ENCODE data around the gene MID1IP1. TPM values are rescaled to one million over a fixed set of nuclear protein-coding genes. Genes with fewer than 3 reads are reported as not detected.
A peak's percentile ranks its signal among the peaks of the same experiment; 100 is the strongest.

MID1IP1 gene
- total RNA-seq, 1 experiment from 2014 or later = 232 TPM

- Histone ChIP-seq H3K4me3 (ENCODE audit: insufficient read depth, low read depth, low read length) (peak overlapping the region; percentile 91), H3K27me3 (ENCODE audit: control insufficient read depth, insufficient read depth, low read length) (no peaks in the 10 kb centered on the region), H3K36me3 (replicated peaks; ENCODE audit: control insufficient read depth, insufficient read depth, low read length) (peaks cover 13% of the 10 kb centered on the region)
- DNase-seq = peak; percentile 39
Observed at GRCh38 chrX:38804682-38805431, 3.6 kb downstream of the MID1IP1 start.

- peak; percentile 62 for DNase-seq
- Histone ChIP-seq H3K36me3 (replicated peaks; ENCODE audit: control insufficient read depth, insufficient read depth, low read length) (peaks cover 13% of the 10 kb centered on the region), H3K27me3 (ENCODE audit: control insufficient read depth, insufficient read depth, low read length) (no peaks in the 10 kb centered on the region), H3K4me3 (ENCODE audit: insufficient read depth, low read depth, low read length) (peak overlapping the region; percentile 91)
Observed at GRCh38 chrX:38805432-38806389, 4.5 kb downstream of the MID1IP1 start.

DNA sequence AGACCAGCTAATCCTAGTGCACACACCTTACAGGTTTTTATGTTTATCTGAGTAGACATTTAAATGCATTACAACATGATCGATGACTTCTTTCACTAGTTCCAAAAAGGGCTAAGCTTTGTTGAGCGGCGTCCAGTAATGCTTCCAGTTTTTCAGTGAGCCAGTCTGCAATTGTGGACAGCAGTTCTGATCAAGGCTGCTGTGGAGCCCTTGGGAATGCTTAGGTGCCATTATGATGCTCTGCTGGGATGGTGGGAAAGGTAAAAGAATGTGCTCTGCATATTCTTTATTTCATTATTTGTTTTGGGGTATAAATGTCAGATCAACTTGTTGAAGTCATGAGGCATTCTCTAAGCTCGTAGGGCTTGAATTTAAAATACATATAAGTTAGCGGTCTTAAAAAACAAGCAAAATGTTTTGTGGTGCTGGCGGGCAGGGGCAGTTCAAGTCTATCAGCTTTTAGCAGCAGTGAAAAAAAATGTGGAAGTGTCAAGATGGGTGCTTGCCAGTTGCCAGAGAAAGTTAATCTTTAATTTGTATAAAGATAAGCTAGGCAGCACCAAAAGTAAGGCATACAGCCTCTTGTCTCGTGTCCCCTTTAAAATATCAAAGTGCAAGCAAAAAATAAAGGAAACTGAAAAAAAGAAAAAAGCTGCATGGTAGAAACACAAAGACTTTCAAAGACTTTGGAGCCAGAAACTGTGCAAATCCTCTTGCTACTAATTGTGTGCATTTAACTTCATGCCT is 5.8 kb downstream of the MID1IP1 start:
- no peak for DNase-seq
- Histone ChIP-seq H3K36me3 (replicated peaks; ENCODE audit: control insufficient read depth, insufficient read depth, low read length) (peaks cover 13% of the 10 kb centered on the region), H3K4me3 (ENCODE audit: insufficient read depth, low read depth, low read length) (peak overlapping the region; percentile 91)

GRCh38 chrX:38807873-38808272 is 6.6 kb downstream of the MID1IP1 start:
- Histone ChIP-seq H3K27me3 (ENCODE audit: control insufficient read depth, insufficient read depth, low read length) (no peaks in the 10 kb centered on the region), H3K36me3 (replicated peaks; ENCODE audit: control insufficient read depth, insufficient read depth, low read length) (peaks cover 13% of the 10 kb centered on the region), H3K4me3 (ENCODE audit: insufficient read depth, low read depth, low read length) (no peak overlapping the region)
- no peak for DNase-seq

More for the DNA sequence above, 5.8 kb downstream of the MID1IP1 start:
- H3K27me3 ChIP-seq (ENCODE audit: control insufficient read depth, insufficient read depth, low read length) = no peaks in the 10 kb centered on the region

DNA sequence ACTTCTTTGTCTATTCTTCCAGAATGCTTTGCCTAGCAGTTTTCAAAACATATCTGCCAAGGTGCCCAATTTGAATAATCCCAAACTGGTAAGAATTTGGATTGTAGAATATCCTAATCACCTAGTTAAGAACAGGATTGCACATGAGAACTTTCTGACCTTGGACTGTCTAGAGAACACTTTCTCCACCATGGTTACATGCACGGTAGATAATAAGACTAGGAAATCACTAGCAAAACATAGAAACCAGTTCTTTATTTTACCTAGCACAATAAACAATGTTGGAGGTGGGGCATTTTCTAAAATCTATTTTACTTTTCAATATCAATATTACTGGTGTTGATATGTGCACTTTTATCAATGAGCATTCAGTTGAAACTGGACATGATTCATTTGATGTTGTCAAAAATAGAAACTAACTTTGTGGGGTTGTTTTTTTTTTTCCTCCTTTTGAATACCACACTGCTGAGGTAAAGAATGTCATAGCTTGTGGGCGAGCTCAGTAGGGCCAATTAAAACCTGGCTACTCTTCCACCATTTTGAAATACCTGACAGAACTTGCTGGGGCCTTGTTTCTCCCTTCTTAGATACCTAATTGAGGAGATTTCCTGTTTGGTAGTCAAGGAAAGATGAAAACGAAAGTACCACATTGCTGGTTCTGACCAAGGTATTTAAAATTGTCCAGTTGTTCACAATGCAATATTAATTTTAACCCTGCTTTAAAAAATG is 10.4 kb downstream of the MID1IP1 start:
- Histone ChIP-seq H3K4me3 (ENCODE audit: insufficient read depth, low read depth, low read length) (no peak overlapping the region), H3K27me3 (ENCODE audit: control insufficient read depth, insufficient read depth, low read length) (no peaks in the 10 kb centered on the region), H3K36me3 (replicated peaks; ENCODE audit: control insufficient read depth, insufficient read depth, low read length) (peaks cover under 1% of the 10 kb centered on the region; the same call in 1 of the 2 replicates)
- DNase-seq = no peak

- H3K4me3 ChIP-seq (ENCODE audit: insufficient read depth, low read depth, low read length) = no peak overlapping the region
- H3K27me3 ChIP-seq (ENCODE audit: control insufficient read depth, insufficient read depth, low read length) = no peaks in the 10 kb centered on the region
- H3K36me3 ChIP-seq (replicated peaks; ENCODE audit: control insufficient read depth, insufficient read depth, low read length) = no peaks in the 10 kb centered on the region
- DNase-seq = no peak
Observed at GRCh38 chrX:38816155-38816554, 14.9 kb downstream of the MID1IP1 start.

- Histone ChIP-seq H3K36me3 (replicated peaks; ENCODE audit: control insufficient read depth, insufficient read depth, low read length) (no peaks in the 10 kb centered on the region), H3K4me3 (ENCODE audit: insufficient read depth, low read depth, low read length) (no peak overlapping the region), H3K27me3 (ENCODE audit: control insufficient read depth, insufficient read depth, low read length) (no peaks in the 10 kb centered on the region)
- peak; percentile 31 for DNase-seq
Observed at GRCh38 chrX:38817004-38817703, 15.9 kb downstream of the MID1IP1 start.

DNA sequence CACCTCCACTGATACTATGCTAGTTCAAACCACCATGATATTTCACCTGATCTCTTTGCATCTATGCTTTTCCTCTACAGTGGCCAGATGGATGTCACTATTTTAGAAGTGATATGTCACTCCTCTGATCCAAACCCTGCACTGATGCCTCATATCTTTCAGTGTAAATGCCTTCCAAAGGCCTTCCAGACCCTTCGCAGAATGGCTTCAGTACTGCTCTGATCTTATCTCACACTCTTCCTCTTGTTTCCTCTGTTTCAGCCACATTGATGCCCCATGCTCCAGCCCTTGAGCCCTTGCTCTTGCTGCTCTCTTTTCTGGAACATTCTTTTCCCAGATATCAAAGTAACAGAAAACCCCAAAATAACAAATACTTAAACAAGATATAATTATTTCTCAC is 17.9 kb downstream of the MID1IP1 start:
- Histone ChIP-seq H3K27me3 (ENCODE audit: control insufficient read depth, insufficient read depth, low read length) (no peaks in the 10 kb centered on the region), H3K36me3 (replicated peaks; ENCODE audit: control insufficient read depth, insufficient read depth, low read length) (no peaks in the 10 kb centered on the region), H3K4me3 (ENCODE audit: insufficient read depth, low read depth, low read length) (no peak overlapping the region)
- no peak for DNase-seq

DNA sequence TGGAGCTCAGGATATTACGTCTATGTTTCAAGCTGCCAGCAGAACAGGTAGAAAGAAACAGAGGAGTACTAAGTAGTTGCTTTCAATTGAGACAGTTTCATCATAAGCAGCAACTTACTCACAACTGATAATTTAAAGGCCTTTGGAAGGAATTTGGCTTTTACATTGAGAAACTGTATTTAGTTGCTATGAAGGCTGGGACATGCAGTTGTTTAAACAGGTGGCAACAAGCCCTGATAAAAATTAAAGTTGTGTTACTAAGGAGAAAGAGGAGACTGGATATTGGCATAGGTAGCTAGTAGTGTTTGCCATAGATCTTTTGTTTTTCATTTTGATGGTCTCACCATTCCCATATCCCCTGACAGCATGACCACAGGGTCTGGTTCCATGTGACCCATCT is 18.4 kb downstream of the MID1IP1 start:
- no peak overlapping the region for H3K4me3 ChIP-seq (ENCODE audit: insufficient read depth, low read depth, low read length)
- H3K36me3 ChIP-seq (replicated peaks; ENCODE audit: control insufficient read depth, insufficient read depth, low read length) = no peaks in the 10 kb centered on the region
- no peaks in the 10 kb centered on the region for H3K27me3 ChIP-seq (ENCODE audit: control insufficient read depth, insufficient read depth, low read length)
- DNase-seq = no peak

DNA sequence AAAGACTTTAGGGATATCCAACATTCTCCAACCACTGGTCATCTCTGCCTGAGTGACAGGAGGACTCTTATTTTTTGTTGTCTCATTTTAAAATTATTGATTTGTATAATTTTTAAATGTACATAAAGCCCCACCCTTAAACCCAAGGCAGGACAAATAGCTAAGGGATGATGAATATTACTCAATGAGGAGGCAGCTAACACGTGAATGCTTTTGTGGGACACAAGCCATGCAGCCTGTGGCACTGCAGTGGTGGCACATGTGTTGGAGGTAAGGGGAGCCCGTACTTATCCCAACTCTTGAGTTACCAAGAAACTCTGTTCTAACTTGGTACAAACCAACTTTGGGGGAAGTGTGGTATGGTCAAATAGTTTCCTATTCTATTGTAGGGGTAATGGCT is 19.5 kb downstream of the MID1IP1 start:
- H3K27me3 ChIP-seq (ENCODE audit: control insufficient read depth, insufficient read depth, low read length) = no peaks in the 10 kb centered on the region
- no peak overlapping the region for H3K4me3 ChIP-seq (ENCODE audit: insufficient read depth, low read depth, low read length)
- H3K36me3 ChIP-seq (replicated peaks; ENCODE audit: control insufficient read depth, insufficient read depth, low read length) = no peaks in the 10 kb centered on the region
- DNase-seq = no peak

- Histone ChIP-seq H3K27me3 (ENCODE audit: control insufficient read depth, insufficient read depth, low read length) (no peaks in the 10 kb centered on the region), H3K36me3 (replicated peaks; ENCODE audit: control insufficient read depth, insufficient read depth, low read length) (no peaks in the 10 kb centered on the region), H3K4me3 (ENCODE audit: insufficient read depth, low read depth, low read length) (no peak overlapping the region)
- no peak for DNase-seq
Observed at GRCh38 chrX:38824176-38824575, 22.9 kb downstream of the MID1IP1 start.

- Histone ChIP-seq H3K36me3 (replicated peaks; ENCODE audit: control insufficient read depth, insufficient read depth, low read length) (no peaks in the 10 kb centered on the region), H3K27me3 (ENCODE audit: control insufficient read depth, insufficient read depth, low read length) (no peaks in the 10 kb centered on the region), H3K4me3 (ENCODE audit: insufficient read depth, low read depth, low read length) (no peak overlapping the region)
- DNase-seq = no peak
Observed at GRCh38 chrX:38831949-38832348, 30.7 kb downstream of the MID1IP1 start.

GRCh38 chrX:38837389-38837788 is 36.1 kb downstream of the MID1IP1 start:
- no peak for DNase-seq
- H3K36me3 ChIP-seq (replicated peaks; ENCODE audit: control insufficient read depth, insufficient read depth, low read length) = no peaks in the 10 kb centered on the region
- no peak overlapping the region for H3K4me3 ChIP-seq (ENCODE audit: insufficient read depth, low read depth, low read length)
- no peaks in the 10 kb centered on the region for H3K27me3 ChIP-seq (ENCODE audit: control insufficient read depth, insufficient read depth, low read length)
